Cerebellar cortex (tissue), 1 donor: Measurements from ENCODE around the gene ALPL.
A peak's percentile ranks its signal among the peaks of the same experiment; 100 is the strongest.

Experiments
- DNase-seq: peaks from one replicate; pipeline ENCODE4 v3.0.0-alpha.2; 2015; ENCODE audit warnings: low spot score

The ALPL gene

GRCh38 chr1:21598904-21599303 is 89.7 kb downstream of the ALPL start:
- no peak for DNase-seq

- DNase-seq = no peak
Measured at GRCh38 chr1:21599402-21599801, 90.2 kb downstream of the ALPL start.

GRCh38 chr1:21601278-21602048 is 92.2 kb downstream of the ALPL start:
- DNase-seq = no peak

GRCh38 chr1:21603177-21604138 is 94.2 kb downstream of the ALPL start:
- DNase-seq = no peak

GRCh38 chr1:21604208-21604957 is 95.2 kb downstream of the ALPL start:
- DNase-seq = no peak

GRCh38 chr1:21605012-21605715 is 95.9 kb downstream of the ALPL start:
- DNase-seq = no peak

- DNase-seq = no peak
Measured at GRCh38 chr1:21605964-21606705, 96.9 kb downstream of the ALPL start.

- peak; percentile 58 for DNase-seq
Measured at GRCh38 chr1:21607549-21608529, 98.6 kb downstream of the ALPL start.

GRCh38 chr1:21608798-21609197 is 99.6 kb downstream of the ALPL start:
- no peak for DNase-seq

- no peak for DNase-seq
Measured at GRCh38 chr1:21610027-21610426, 100.8 kb downstream of the ALPL start.

GRCh38 chr1:21610989-21611785 is 102.0 kb downstream of the ALPL start:
- no peak for DNase-seq

- DNase-seq = no peak
Measured at GRCh38 chr1:21612057-21612456, 102.8 kb downstream of the ALPL start.

- DNase-seq = peak; percentile 27
Measured at GRCh38 chr1:21613072-21613867, 104.0 kb downstream of the ALPL start.

- no peak for DNase-seq
Measured at GRCh38 chr1:21614419-21615115, 105.3 kb downstream of the ALPL start.

GRCh38 chr1:21616372-21616771 is 107.1 kb downstream of the ALPL start:
- DNase-seq = no peak

GRCh38 chr1:21617126-21617738 is 108.0 kb downstream of the ALPL start:
- no peak for DNase-seq

GRCh38 chr1:21618059-21618458 is 108.8 kb downstream of the ALPL start:
- no peak for DNase-seq
